NCI-H187 (cell line): ENCODE results near the gene PBX3.

Experiments used
- DNase-seq, 2 experiments: peaks; one replicate each; lab custom pipeline; 2025; lab: John Stamatoyannopoulos, UW

PBX3 gene

DNA sequence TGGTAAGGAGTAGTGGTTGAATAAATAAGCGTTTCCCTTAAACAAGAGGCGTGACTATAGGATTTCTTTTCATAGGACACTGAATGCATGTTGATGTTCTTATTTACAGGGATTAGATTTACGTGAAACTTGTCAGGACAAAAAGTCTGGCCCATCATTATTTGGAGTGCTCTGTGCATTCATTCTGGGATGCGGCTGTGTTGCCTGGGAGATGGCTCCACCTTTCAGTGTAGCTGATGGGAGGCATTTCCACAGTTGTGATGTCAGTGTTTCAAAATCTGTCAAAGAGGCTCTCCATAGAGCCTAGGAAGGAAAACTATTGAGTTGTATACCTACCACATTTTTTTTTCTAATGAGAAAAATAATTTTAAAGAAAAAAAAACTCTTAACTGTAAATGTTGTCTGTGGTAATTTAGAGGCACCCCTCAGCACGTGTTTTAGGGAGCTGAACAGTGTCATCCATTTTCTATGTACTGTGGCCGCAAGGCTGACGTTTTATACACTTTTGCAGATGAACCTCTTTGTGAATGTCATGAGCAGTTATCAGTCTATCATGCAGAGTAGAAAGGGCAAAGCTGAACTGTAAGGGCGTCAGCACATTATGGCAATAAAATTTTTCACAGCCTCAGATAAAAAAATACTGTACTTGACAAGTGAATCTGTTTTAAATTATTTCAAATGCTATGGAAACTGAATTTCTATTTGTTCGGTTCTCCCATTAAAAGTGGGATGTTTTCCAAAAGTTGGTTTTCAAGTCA is 202.7 kb downstream of the PBX3 start:
- no peak for DNase-seq

DNA sequence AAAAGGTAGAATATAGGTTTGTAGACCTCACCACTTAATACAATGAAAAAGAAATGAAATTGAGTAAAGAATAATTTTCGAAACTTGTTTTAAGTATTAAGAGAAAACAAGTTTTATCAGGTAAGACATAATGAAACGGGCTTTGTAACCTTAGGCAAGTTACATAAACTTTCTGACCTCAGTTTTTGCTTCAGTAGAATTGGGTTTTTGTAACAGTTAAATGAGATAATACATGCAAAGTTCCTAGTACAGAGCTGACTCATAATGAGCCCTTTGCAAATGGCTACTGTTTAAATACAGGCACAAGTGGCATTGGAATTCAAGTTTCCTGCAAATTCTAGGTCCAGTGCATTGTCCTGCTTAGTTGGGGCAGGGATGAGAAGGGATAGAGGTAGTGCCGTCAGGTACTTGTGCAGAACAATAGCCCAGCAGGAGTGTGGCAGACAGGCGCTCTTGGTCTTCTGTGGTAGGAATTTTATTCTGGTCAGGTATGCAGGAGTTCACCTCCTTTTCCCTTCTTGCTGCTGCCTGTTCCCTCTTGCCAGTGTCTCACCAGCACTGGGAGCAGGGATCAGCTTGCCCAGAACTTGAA is 203.8 kb downstream of the PBX3 start:
- no peak for DNase-seq

DNA sequence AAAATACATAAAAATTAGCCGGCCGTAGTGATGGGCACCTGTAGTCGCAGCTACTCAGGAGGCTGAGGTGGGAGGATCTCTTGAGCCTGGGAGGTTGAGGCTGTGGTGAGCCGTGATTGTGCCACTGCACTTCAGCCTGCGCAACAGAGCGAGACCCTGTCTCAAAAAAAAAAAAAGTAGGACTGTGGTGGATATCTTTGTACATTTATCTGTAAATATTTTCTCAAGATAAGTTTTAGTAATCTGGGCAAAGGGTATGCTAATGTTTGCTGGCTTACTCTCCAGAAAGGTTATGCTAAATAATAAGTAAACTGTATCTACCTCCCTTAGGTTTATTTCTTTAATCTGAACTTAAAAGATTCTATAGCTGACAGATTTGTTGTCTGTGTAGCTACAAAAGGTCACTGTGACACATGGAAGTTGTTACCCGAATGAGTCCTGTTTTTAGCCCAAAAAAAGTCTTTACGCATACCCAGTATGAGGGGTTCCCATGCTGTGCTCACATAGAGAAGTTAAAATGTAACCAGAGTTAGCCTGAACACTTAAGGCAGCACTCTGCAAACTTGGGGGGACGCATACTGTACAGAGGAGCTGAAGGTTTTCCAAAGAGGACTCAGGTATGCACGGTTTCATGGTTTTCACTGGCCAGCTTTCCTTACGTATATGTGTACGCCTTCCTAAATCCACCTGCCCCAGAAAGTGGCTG is 206.3 kb downstream of the PBX3 start:
- no peak for DNase-seq

DNA sequence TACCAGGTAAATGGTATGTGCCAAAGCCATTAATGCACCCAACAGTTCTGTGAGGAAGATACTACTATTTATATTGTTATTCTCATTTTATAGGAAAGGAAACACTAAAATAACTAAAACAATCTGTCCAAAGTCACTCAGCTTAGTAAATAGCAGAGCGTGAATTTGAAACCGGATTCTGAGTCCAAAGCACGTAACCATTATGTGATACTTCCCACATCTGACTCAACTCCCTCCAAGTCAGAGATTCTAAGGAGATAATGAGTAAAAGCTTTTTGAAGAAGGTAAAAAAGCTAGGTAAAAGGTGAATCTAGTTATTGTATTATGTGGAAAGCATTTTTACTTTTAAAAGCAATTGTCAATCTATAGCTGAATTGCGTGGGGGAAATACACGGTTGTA is 208.9 kb downstream of the PBX3 start:
- no peak for DNase-seq

DNA sequence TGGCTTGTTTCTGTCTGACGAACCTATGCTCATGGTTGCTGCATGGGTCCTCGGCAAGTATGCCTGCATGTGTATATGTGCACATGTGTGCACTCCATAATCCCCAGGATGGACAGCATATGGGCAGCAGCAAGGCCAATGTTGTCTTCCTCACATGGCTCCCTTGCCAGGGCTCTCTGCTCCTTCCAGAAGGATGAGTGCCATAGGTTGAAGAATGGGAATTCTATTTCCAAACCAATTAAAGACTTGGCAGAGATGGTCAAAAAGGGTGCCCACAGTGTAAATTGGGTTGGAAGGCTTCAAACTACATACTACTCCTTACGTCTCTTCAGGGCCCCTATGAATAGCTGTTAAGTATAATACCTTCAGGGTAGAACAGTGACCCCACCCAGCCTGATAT is 212.1 kb downstream of the PBX3 start:
- DNase-seq = no peak

DNA sequence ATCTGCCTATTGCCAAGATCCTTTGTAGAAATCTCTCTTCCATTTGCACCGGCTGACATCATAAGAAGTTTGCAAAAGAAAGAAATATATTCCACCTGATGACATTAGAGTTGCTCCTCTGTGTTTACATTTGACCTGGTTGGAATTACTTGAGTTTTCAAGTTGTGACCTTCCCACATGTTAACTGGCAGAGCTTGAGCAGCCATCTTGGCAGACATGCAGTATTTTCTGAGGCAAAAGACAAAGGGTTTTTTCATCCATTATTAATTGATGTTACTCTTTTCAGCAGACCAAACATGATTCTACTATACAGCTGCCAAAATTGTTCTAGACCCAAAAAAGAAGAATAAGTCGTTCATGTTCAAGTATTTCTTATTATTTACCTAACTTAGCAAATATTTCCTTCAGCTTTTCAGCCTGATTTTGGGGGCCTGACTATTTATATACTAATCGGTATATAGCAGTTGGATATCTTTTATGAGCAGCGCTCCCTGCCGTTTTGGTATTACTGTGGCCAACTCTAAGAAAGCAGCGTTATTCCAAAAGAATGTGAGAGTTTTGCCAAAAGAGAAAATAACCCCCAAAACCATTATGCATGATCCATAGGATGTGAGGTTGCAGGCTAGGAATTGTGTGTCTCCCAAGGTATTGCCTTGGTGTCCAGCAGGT is 212.9 kb downstream of the PBX3 start:
- no peak for DNase-seq

DNA sequence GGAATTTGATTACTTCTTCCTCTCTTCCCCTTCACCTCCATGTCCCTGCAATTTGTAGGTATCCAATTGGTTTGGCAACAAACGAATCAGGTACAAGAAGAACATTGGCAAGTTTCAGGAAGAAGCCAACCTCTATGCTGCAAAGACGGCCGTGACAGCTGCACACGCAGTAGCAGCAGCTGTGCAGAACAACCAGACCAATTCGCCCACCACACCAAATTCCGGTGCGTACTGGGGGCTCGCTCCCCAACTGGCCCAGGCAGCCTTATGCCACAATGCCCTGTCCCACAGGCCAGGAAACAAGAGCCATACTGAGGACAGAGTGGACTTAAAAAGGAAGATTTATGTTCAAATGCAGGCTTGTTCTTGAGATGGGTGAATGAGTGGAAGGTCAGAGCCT is 213.5 kb downstream of the PBX3 start:
- DNase-seq = no peak

DNA sequence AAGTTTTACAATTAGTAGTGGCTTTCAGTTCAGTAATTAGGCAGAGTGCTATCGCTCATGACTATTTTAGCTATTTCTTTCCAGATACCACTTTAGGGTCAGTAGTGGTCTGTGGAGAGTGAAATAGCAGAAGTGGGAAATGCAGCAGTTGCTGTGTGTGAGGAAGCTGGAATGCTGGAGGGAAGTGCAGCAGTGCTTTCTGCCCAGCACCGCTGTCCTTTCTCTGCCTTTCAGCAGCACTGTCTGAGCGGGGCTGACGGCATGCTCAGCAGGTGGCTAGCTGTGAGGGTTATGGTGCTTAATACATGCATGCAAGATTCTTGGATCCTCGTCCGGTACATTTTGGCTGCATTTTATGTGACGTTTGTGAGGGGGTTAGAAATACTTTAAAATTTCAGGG is 213.9 kb downstream of the PBX3 start:
- no peak for DNase-seq

DNA sequence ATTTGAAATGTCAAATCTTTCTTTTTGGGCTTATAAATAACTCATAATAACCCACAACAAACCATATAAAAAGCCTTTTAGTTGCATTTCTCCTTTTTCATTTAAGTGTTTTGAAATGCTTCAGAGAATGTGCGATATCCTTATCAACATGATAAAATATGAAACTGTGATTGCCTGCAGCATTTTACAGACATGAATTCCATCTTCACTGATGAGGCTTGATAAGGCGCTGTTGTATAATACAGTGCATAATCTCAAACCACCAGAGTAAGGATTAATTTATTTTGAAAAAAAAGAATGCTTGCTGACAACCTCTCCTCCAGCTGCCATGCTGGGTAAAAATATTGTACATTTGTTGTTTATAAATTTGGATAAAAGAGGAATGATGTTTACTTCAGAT is 216.8 kb downstream of the PBX3 start:
- DNase-seq = no peak

DNA sequence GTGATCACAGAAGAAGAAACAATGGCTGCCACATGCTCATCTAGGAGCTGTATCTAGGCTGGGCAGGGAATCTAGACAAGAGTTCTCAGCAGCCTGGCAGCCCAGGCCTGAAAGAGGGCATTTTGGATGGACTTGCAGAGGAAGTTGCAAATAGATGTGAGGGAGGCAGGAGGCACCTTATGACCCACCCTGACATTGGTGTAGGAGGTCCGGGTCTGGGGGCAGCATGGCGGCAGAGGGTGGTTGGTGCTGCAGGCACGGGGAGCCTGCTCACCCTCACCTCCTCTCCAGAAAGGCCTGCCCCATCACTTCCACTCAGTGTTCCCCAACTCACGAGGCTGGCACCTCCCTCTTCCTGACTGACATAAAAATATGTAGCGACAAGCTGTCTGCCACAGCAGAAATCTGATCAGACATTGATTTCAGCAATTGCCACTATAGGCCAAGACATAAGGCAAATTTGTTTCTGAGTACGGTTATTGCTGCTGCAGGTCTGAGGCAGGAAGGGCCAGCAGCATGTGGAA is 217.6 kb downstream of the PBX3 start:
- DNase-seq = no peak

DNA sequence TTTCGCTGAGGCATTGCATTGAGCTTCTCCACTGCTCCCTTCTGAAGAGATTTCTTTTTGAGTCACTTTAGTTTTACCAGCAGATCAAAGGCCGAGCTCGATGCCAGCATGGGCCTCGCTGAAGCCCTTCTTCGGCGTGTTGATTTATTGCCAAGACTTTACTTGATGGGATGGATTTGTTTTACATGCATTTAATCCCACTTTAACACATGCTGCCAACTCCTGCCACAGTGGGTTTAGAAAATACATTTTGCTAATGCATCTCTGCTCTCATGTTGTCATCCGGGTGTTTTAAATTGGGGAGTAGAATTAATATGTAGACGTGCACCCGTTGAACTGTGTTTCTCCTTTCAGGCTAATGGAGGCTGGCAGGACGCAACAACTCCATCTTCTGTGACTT is 218.3 kb downstream of the PBX3 start:
- DNase-seq = no peak

DNA sequence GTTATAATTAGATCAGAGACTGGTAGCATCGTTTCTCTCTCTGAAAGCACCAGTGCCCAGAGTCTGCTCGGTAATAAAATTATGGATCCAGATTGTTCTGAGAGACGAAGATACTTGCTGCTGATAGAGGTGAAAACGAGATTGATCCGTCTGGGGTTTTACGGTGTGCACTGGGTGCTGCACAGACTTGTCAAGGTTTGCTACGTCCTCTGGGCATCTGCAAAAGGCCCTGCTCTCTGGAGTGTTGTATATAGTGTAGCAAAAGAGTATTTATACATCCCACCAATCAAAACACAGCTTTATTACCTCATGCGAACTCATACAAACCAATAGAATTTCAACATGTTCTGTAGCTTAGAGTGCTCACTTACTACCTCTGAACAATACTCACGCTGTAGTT is 219.3 kb downstream of the PBX3 start:
- no peak for DNase-seq

DNA sequence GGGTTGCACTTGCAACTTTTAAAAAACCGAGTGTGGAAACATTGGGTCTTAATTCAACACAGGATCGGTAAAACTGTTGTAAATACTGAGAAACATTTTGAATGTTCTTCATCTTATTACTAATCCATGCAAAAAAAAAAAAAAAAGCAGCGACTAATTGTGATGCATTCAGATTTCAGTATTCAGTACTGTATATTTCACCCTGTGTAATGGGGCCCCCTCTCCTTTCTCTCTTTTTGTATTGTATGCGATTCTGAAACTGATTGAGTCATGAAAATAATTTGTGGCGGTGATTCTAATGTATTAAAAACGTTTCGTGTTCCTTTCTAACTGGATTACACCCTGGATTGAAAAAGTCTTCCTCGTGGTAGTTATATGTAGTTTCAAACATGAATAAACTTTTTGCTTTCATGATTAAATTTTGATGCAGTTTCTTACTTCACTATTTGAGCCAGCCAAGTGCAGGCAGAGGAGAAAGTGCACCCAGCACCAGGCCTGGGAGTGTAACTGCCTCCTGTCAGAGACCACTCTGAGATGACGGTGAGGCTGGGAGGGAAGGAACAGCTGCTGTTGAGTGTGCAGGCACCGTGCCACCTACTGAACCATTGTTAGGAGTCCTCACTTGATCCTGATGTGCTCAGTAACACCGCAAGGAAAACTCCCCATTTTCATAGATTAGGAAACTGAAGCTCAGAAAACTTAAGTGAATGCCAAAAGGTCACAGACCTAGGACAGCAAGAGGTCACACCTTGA is 220.0 kb downstream of the PBX3 start:
- no peak for DNase-seq

DNA sequence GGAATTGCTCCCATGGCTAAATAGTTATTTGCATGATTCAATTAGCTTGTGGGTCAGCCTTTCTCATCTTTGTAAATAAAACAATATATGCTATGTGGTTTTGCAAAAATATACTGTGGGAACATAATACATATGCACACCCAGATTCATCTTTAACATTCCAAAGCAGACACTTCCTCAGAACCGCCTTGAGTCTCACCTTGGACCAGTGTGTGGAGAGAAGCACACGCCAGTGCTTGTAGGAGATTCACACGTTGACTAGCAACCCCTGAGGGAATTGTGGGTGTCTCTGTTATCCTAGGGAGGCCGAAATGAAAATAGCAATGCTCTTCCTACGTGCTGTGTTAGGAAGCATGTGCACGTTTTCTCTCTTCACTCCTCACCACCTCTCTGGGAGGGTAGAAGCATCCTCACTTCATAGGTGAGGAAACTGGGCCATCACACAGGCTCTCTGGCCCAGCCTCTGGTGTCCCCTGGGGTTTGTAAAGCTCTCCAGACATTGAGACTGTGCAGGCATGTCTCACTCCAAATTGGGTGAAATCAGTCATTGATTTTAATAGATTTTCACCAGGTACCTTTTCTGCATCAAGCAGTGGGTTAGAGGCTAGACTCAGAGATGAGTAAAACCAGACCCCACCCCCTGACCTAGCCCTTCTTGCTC is 221.7 kb downstream of the PBX3 start:
- no peak for DNase-seq

DNA sequence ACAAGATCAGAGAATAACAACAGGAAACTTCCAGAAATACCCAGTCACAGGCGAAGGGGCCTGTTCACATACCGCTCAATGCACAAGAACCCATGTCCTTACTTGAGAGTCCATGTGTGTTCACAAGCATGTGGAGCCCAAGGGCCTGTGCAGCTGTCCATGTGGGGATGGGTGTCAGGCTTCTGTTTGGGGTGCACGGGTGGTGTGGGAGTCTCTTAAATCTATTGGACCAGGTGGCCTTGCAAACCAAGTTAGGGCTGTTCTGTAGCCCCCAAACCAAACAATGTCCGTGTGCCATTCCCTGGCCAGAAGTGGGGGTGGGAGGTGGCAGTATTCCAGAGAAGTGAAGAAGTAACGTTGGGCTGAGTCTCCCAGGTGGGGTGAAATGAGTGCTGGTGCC is 222.3 kb downstream of the PBX3 start:
- no peak for DNase-seq

DNA sequence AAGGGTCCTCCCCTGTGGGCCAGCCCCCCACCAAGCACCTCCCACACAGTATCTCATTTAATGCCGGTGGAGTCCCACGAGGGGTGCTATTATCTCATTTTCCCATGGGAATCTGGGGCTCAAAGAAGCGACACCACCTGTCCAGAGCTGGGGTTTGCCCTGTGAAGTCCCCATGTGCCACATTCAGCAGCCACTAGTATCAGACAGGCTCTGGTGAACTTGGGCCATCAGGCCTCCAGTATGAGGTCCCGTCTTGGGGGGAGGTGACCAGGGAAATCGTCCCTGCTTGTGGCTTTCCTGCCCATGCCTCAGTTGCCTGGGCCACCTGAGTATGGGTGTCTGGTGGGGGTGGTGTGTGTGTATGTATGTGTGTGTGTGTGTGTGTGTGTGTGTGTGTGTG is 222.7 kb downstream of the PBX3 start:
- DNase-seq = no peak

DNA sequence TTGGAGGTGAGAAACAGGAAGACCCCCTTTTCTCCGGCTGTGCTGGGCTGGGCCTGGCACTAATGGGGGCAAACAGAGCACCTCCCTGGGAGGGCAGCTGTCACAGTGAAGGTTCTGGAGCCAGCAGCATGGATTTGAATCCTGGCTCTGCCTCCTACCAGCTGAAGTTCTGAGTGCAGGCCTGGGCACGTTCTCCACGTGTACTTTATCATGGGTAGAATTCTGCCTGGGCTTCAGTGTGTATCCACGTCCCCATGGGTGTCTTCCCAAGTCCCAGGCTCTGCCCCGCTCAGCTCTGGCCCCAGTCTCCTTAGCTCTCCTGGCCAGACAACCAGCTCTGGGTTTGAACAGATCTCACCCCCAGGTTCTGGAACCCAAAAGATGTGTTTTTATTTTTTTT is 223.2 kb downstream of the PBX3 start:
- DNase-seq = no peak

DNA sequence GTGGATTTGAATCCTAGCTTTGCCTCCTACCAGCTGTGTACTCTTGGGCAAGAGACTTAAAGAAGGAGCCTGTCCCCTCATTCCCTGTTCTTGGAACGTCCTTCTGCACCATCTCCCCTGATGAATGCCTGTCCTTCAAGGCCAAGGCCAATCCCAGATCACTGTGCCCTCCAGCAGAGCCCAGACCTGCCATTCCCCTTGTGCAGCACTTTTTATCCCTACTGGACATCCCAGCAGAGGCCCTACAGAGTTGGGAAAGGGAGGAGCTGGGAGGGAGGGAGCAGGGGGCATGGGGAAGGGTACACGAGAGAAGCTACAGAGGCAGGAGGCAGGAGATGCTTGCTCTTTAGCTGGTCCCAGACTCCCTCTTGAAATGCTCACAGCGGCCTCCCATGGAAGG is 223.9 kb downstream of the PBX3 start:
- no peak for DNase-seq

DNA sequence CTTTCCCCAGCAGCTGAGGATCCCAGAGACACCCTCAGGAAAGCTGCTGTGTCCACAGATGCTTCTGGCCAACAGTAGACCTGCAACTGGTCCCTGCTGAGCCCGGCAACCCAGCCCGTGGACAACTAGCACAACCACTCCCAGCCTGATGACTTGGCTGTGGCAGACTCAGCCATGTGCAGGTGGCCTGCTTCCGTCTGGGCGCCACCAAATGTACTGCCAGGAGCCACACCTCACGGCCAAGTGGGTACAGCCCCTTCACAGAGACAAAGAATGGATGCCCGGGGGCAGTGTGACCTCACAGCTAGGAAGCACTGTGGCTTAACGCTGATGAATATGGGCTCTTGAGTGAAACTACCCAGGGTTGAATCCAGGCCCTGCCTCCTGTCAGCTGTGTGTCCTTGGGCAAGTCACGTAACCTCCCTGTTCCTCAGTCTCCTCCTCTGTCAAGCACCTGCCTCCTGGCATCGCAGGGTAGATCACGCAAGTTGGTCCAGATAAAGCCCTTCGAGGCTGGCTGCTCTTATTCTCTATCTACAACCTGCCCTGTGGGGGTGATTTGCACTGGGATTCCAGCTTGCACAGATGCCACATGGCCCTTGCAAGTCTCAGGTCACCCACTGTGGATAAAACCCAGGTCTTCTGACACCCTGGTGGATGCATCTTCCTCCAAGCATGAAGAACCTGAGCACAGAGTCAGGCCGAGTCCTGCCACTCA is 225.0 kb downstream of the PBX3 start:
- DNase-seq = no peak

DNA sequence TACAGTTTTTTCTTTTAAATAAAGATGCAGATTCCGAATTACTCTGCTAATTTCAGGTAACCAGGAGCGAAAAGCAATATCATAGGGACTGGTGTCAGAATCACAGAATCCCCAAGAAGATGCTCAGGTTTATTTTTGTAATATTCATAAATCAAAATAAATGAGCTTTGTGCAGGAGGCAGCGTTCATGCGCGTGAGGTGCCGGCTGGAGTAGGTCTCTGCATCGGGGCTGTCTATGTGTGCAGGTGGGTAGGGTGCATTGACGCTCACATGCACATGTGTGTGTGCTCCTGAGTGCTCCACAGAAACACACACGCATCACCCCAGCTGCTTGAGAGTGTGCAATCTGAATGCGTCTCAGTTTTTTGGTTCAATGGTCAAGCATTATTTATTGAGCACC is 226.4 kb downstream of the PBX3 start:
- DNase-seq = no peak

DNA sequence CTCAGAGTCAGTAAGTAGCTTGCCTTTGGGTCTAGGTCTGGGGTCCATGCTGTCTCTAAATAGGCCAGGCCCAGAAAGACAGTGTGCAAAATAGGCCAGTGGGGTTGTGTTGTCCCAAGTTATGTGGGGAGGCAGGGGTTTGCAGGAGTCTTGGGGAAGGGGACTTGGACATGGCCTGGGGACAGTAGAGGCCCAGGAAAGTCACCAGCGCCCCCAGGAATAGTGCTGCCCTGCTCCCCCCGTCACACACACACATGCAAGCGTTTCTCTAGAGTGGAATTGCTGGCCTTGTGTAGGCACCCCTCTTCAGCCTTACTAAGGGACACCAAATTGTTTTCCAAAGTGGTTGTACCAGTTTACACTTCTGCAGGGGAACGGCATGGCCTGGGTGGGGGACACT is 227.5 kb downstream of the PBX3 start:
- DNase-seq = no peak
